ENCODE data around the gene PIGH. TPM values are rescaled to one million over a fixed set of nuclear protein-coding genes. Genes with fewer than 3 reads are reported as not detected.

Gene PIGH
- total RNA-seq, 1 donor from 2014 or later, result 18.3 TPM

GRCh38 chr14:67573228-67574010 lies 26.6 kb downstream of the PIGH start:
- Mint-ChIP-seq H3K4me3 (ENCODE audit: unreplicated experiment) (no peak overlapping the region), H3K9me3 (ENCODE audit: unreplicated experiment) (no peaks in the 10 kb centered on the region), H3K4me1 (ENCODE audit: unreplicated experiment) (no peaks in the 10 kb centered on the region), H3K27me3 (ENCODE audit: unreplicated experiment) (peaks cover 3% of the 10 kb centered on the region), H3K36me3 (ENCODE audit: unreplicated experiment) (no peaks in the 10 kb centered on the region), H3K27ac (ENCODE audit: unreplicated experiment) (no peak overlapping the region)
- no peak for TF ChIP-seq CTCF (IDR thresholded peaks at IDR 0.05)
- DNase-seq (ENCODE audit: extremely low spot score, unreplicated experiment), result no peak

- Mint-ChIP-seq H3K27ac (ENCODE audit: unreplicated experiment) (no peak overlapping the region), H3K4me3 (ENCODE audit: unreplicated experiment) (no peak overlapping the region), H3K9me3 (ENCODE audit: unreplicated experiment) (no peaks in the 10 kb centered on the region), H3K4me1 (ENCODE audit: unreplicated experiment) (no peaks in the 10 kb centered on the region), H3K27me3 (ENCODE audit: unreplicated experiment) (peaks cover 3% of the 10 kb centered on the region), H3K36me3 (ENCODE audit: unreplicated experiment) (no peaks in the 10 kb centered on the region)
- TF ChIP-seq CTCF (IDR thresholded peaks at IDR 0.05), result no peak
- no peak for DNase-seq (ENCODE audit: extremely low spot score, unreplicated experiment)
Observed at GRCh38 chr14:67572608-67573007, 27.5 kb downstream of the PIGH start.

- no peaks in the 10 kb centered on the region for H3K36me3 Mint-ChIP-seq (ENCODE audit: unreplicated experiment)
- no peaks in the 10 kb centered on the region for H3K4me1 Mint-ChIP-seq (ENCODE audit: unreplicated experiment)
- DNase-seq (ENCODE audit: extremely low spot score, unreplicated experiment), result no peak
- no peak for TF ChIP-seq CTCF (IDR thresholded peaks at IDR 0.05)
- peaks cover 6% of the 10 kb centered on the region for H3K27me3 Mint-ChIP-seq (ENCODE audit: unreplicated experiment)
- H3K4me3 Mint-ChIP-seq (ENCODE audit: unreplicated experiment), result no peak overlapping the region
- no peaks in the 10 kb centered on the region for H3K9me3 Mint-ChIP-seq (ENCODE audit: unreplicated experiment)
- H3K27ac Mint-ChIP-seq (ENCODE audit: unreplicated experiment), result no peak overlapping the region
Observed at GRCh38 chr14:67571991-67572323, 28.1 kb downstream of the PIGH start.

- Mint-ChIP-seq H3K4me3 (ENCODE audit: unreplicated experiment) (no peak overlapping the region), H3K27ac (ENCODE audit: unreplicated experiment) (no peak overlapping the region)
Observed at GRCh38 chr14:67571275-67571990, 28.6 kb downstream of the PIGH start.

More at GRCh38 chr14:67571275-67571990, 28.6 kb downstream of the PIGH start:
- H3K36me3 Mint-ChIP-seq (ENCODE audit: unreplicated experiment), result no peaks in the 10 kb centered on the region
- H3K27me3 Mint-ChIP-seq (ENCODE audit: unreplicated experiment), result peaks cover 6% of the 10 kb centered on the region
- no peak for DNase-seq (ENCODE audit: extremely low spot score, unreplicated experiment)
- peak; percentile 86 for TF ChIP-seq CTCF (IDR thresholded peaks at IDR 0.05)
- H3K4me1 Mint-ChIP-seq (ENCODE audit: unreplicated experiment), result no peaks in the 10 kb centered on the region
- no peaks in the 10 kb centered on the region for H3K9me3 Mint-ChIP-seq (ENCODE audit: unreplicated experiment)

Measured in osteocyte (in vitro differentiated cells).